Coronary artery (tissue), 2 donors: Measurements from ENCODE around the gene STAT5B.
"Not testable (repeated sequence)": the region's sequence is repeated elsewhere in the genome, so short reads cannot be mapped to it uniquely, and the experiment has no call there.

Experiments used
- DNase-seq: peaks from one replicate; pipeline ENCODE4 v3.0.0-alpha.2; 2017; ENCODE audit warnings: low spot score
- H3K27ac ChIP-seq, 2 donors: fragments of 200-600 bp; sonication (generic); one replicate each; pipeline ENCODE4 v1.5.1; 2016 to 2019
- H3K4me3 ChIP-seq: fragments of 200-600 bp; sonication (generic); 2 replicates; pipeline ENCODE4 v1.5.1; 2016; ENCODE audit warnings: mild to moderate bottlenecking, moderate library complexity
- CTCF ChIP-seq: fragments of 200-600 bp; sonication (generic); IDR thresholded peaks from one replicate; pipeline ENCODE4 v1.5.1; 2019; ENCODE audit warnings: antibody characterized with exemption

The STAT5B gene

GRCh38 chr17:42306385-42306667 is 30.1 kb upstream of the STAT5B start:
- Histone ChIP-seq H3K4me3 (no peak overlapping the region), H3K27ac (no peak overlapping the region)
- no peak for TF ChIP-seq CTCF
- no peak for DNase-seq

- no peak for TF ChIP-seq CTCF
- Histone ChIP-seq H3K27ac (no peak overlapping the region), H3K4me3 (no peak overlapping the region)
- DNase-seq: no peak
Observed at GRCh38 chr17:42305543-42306384, 29.6 kb upstream of the STAT5B start.

GRCh38 chr17:42305031-42305330 is 28.8 kb upstream of the STAT5B start:
- H3K27ac ChIP-seq, H3K4me3 ChIP-seq, DNase-seq: not testable (repeated sequence)

- no peak for TF ChIP-seq CTCF
- no peak overlapping the region for H3K4me3 ChIP-seq
Observed at GRCh38 chr17:42304187-42305030, 28.2 kb upstream of the STAT5B start.

GRCh38 chr17:42303694-42304093 is 27.5 kb upstream of the STAT5B start:
- no peak for DNase-seq
- Histone ChIP-seq H3K4me3 (no peak overlapping the region), H3K27ac (no peak overlapping the region)
- no peak for TF ChIP-seq CTCF

More at GRCh38 chr17:42304187-42305030, 28.2 kb upstream of the STAT5B start:
- H3K27ac ChIP-seq: no peak overlapping the region
- DNase-seq: no peak

GRCh38 chr17:42301022-42301421 is 24.8 kb upstream of the STAT5B start:
- TF ChIP-seq CTCF: no peak
- H3K27ac ChIP-seq: no peak overlapping the region
- H3K4me3 ChIP-seq: no peak overlapping the region
- DNase-seq: no peak

GRCh38 chr17:42299913-42300312 is 23.7 kb upstream of the STAT5B start:
- H3K4me3 ChIP-seq, DNase-seq, H3K27ac ChIP-seq: not testable (repeated sequence)

GRCh38 chr17:42299361-42299760 is 23.2 kb upstream of the STAT5B start:
- not testable (repeated sequence) for DNase-seq, H3K27ac ChIP-seq

GRCh38 chr17:42297775-42298174 is 21.6 kb upstream of the STAT5B start:
- H3K27ac ChIP-seq, DNase-seq, H3K4me3 ChIP-seq: not testable (repeated sequence)

More at GRCh38 chr17:42299361-42299760, 23.2 kb upstream of the STAT5B start:
- H3K4me3 ChIP-seq: not testable (repeated sequence)
